Mesendoderm (in vitro differentiated cells): Measurements from ENCODE around the gene CPPED1.
A peak's percentile ranks its signal among the peaks of the same experiment; 100 is the strongest.

Experiments used
- DNase-seq: peaks from one replicate; pipeline ENCODE4 v3.0.0; 2013
- H2AK5ac ChIP-seq: 2 replicates; pipeline ENCODE4 v1.6.1; 2013; ENCODE audit warnings: low read length, inconsistent platforms
- H2BK120ac ChIP-seq: 2 replicates; pipeline ENCODE4 v1.6.1; 2013; ENCODE audit warnings: low read depth, mild to moderate bottlenecking, low read length, moderate library complexity, mixed read lengths
- H2BK15ac ChIP-seq: replicated peaks from 2 replicates; pipeline ENCODE4 v1.6.1; 2013; ENCODE audit warnings: low read depth, mild to moderate bottlenecking, moderate library complexity
- H2BK5ac ChIP-seq: 2 replicates; pipeline ENCODE4 v1.6.1; 2013; ENCODE audit warnings: low read length, inconsistent platforms
- H3K18ac ChIP-seq: 2 replicates; pipeline ENCODE4 v1.6.1; 2013; ENCODE audit warnings: mild to moderate bottlenecking, low read length, mixed read lengths
- H3K23ac ChIP-seq: one replicate; pipeline ENCODE4 v1.6.1; 2013; ENCODE audit warnings: low read length
- H3K27ac ChIP-seq: 2 replicates; pipeline ENCODE4 v1.5.1; 2013; ENCODE audit warnings: low read depth, mild to moderate bottlenecking, inconsistent platforms, low read length, moderate library complexity
- H3K27me3 ChIP-seq: 2 replicates; pipeline ENCODE4 v1.6.1; 2013; ENCODE audit warnings: low read length, control low read depth, mild to moderate bottlenecking, inconsistent platforms; ENCODE audit not compliant: insufficient read depth, poor library complexity
- H3K36me3 ChIP-seq: 2 replicates; pipeline ENCODE4 v1.6.1; 2013; ENCODE audit warnings: low read length, inconsistent platforms; ENCODE audit not compliant: control insufficient read depth, insufficient read depth
- H3K4ac ChIP-seq: one replicate; pipeline ENCODE4 v1.6.1; 2013; ENCODE audit warnings: low read depth, mild to moderate bottlenecking, low read length, moderate library complexity
- H3K4me1 ChIP-seq: 2 replicates; pipeline ENCODE4 v1.6.1; 2013; ENCODE audit warnings: low read depth, low read length, inconsistent platforms; ENCODE audit not compliant: control insufficient read depth
- H3K4me2 ChIP-seq: 2 replicates; pipeline ENCODE4 v1.6.1; 2013; ENCODE audit warnings: low read length
- H3K4me3 ChIP-seq: 2 replicates; pipeline ENCODE4 v1.5.1; 2013; ENCODE audit warnings: mild to moderate bottlenecking, low read length
- H3K56ac ChIP-seq: one replicate; pipeline ENCODE4 v1.6.1; 2013; ENCODE audit warnings: low read length
- H3K79me1 ChIP-seq: 2 replicates; pipeline ENCODE4 v1.6.1; 2013; ENCODE audit warnings: low read length, inconsistent platforms
- H3K79me2 ChIP-seq: 2 replicates; pipeline ENCODE4 v1.6.1; 2013; ENCODE audit warnings: mild to moderate bottlenecking, low read length; ENCODE audit not compliant: control insufficient read depth, insufficient read depth
- H3K9ac ChIP-seq: 2 replicates; pipeline ENCODE4 v1.6.1; 2013; ENCODE audit warnings: low read length, inconsistent platforms
- H4K5ac ChIP-seq: one replicate; pipeline ENCODE4 v1.6.1; 2013; ENCODE audit warnings: low read length
- H4K8ac ChIP-seq: one replicate; pipeline ENCODE4 v1.6.1; 2013; ENCODE audit warnings: low read depth, mild to moderate bottlenecking, control low read depth, low read length, moderate library complexity
- WGBS: extraction: QIAGEN DNeasy Blood & Tissue Kit; methylation state at CpG from one replicate; pipeline ENCODE4 v1.1.7; 2013; ENCODE audit warnings: low lambda C conversion rate, missing lambda C conversion rate; ENCODE audit not compliant: insufficient coverage; ENCODE audit errors: extremely low coverage; 5-methylcytosine and 5-hydroxymethylcytosine counted together

Gene CPPED1

GRCh38 chr16:12629271-12629670 lies 174.4 kb downstream of the CPPED1 start:
- Histone ChIP-seq H4K5ac (no peak overlapping the region), H3K4me1 (no peaks in the 10 kb centered on the region), H4K8ac (no peak overlapping the region), H3K4ac (no peak overlapping the region), H3K18ac (no peak overlapping the region), H3K27me3 (no peaks in the 10 kb centered on the region), H2BK120ac (no peak overlapping the region), H3K27ac (no peak overlapping the region), H3K36me3 (no peaks in the 10 kb centered on the region), H3K56ac (no peak overlapping the region), H3K79me2 (no peaks in the 10 kb centered on the region), H2BK5ac (no peak overlapping the region), H3K4me2 (no peak overlapping the region), H2BK15ac (no peak overlapping the region), H3K9ac (no peak overlapping the region), H3K79me1 (no peaks in the 10 kb centered on the region), H3K4me3 (no peak overlapping the region), H2AK5ac (no peak overlapping the region), H3K23ac (no peak overlapping the region)
- no peak for DNase-seq
- no CpG with 5 or more reads among the region's 9 CpGs for WGBS

DNA sequence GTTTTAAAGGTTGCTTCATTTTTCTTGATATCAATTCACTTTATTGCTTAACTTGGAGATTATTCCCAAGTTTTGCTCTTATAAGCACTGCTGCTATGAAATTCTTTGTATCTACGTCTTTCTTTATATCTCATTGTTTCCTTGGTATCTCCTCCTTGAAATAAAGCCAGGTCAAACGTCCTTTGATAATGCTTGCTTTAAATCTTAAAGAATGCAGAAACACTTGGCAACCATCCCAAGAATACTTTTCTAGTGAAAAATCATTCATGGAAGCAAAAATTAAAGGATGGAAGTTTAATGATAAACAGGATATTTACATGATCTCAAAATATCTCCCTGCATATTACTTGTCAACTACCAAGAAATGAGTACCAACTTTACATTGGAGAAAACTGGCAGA lies 175.2 kb downstream of the CPPED1 start:
- no CpG with 5 or more reads among the region's 2 CpGs for WGBS
- Histone ChIP-seq H3K4me1 (no peaks in the 10 kb centered on the region), H3K4me3 (no peak overlapping the region)

GRCh38 chr16:12627394-12627793 lies 176.3 kb downstream of the CPPED1 start:
- DNase-seq: no peak
- no peaks in the 10 kb centered on the region for H3K79me1 ChIP-seq
- H4K5ac ChIP-seq: no peak overlapping the region
- no peak overlapping the region for H3K4me3 ChIP-seq
- H3K27ac ChIP-seq: no peak overlapping the region
- H2BK5ac ChIP-seq: no peak overlapping the region
- H3K79me2 ChIP-seq: no peaks in the 10 kb centered on the region
- no peak overlapping the region for H3K4ac ChIP-seq
- H3K4me1 ChIP-seq: no peaks in the 10 kb centered on the region
- H3K36me3 ChIP-seq: no peaks in the 10 kb centered on the region
- no peak overlapping the region for H3K18ac ChIP-seq
- H3K9ac ChIP-seq: no peak overlapping the region
- WGBS: no CpG with 5 or more reads among the region's 3 CpGs
- no peak overlapping the region for H3K56ac ChIP-seq
- H3K27me3 ChIP-seq: no peaks in the 10 kb centered on the region
- no peak overlapping the region for H3K4me2 ChIP-seq
- no peak overlapping the region for H2BK15ac ChIP-seq
- H2AK5ac ChIP-seq: no peak overlapping the region
- no peak overlapping the region for H4K8ac ChIP-seq
- no peak overlapping the region for H3K23ac ChIP-seq
- no peak overlapping the region for H2BK120ac ChIP-seq

More for the DNA sequence above, 175.2 kb downstream of the CPPED1 start:
- H3K4me2 ChIP-seq: no peak overlapping the region
- no peak overlapping the region for H3K9ac ChIP-seq
- no peaks in the 10 kb centered on the region for H3K36me3 ChIP-seq
- H3K56ac ChIP-seq: no peak overlapping the region
- DNase-seq: no peak
- no peak overlapping the region for H2AK5ac ChIP-seq
- H3K27me3 ChIP-seq: no peaks in the 10 kb centered on the region
- H3K23ac ChIP-seq: no peak overlapping the region
- no peak overlapping the region for H4K8ac ChIP-seq
- H3K79me2 ChIP-seq: no peaks in the 10 kb centered on the region
- no peak overlapping the region for H4K5ac ChIP-seq
- no peaks in the 10 kb centered on the region for H3K79me1 ChIP-seq
- no peak overlapping the region for H2BK120ac ChIP-seq
- H2BK5ac ChIP-seq: no peak overlapping the region
- no peak overlapping the region for H3K18ac ChIP-seq
- H2BK15ac ChIP-seq: no peak overlapping the region
- H3K27ac ChIP-seq: no peak overlapping the region
- H3K4ac ChIP-seq: no peak overlapping the region

DNA sequence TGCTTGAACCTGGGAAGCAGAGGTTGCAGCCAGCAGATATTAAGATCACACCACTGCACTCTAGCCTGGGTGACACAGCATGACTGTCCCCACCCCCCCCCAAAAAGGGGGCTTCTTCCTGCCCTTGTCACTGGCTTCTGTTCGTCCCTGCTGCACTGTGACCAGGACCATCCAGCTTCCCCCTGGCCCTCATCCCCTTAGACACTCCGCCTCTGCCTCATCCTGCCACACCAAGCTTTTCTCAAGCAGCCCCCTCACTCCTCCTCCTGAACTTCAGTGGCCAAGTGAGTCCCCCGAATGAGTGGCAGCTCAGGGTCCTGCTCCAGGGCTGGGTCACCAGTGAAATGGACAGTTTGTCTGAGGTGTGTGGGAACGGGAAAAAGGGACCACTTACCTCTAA lies 177.3 kb downstream of the CPPED1 start:
- Histone ChIP-seq H3K4me2 (no peak overlapping the region), H2BK5ac (no peak overlapping the region), H3K27me3 (no peaks in the 10 kb centered on the region), H2BK15ac (no peak overlapping the region), H3K9ac (no peak overlapping the region), H2AK5ac (no peak overlapping the region), H4K5ac (no peak overlapping the region), H2BK120ac (no peak overlapping the region), H3K79me2 (no peaks in the 10 kb centered on the region), H4K8ac (no peak overlapping the region), H3K36me3 (no peaks in the 10 kb centered on the region), H3K4me1 (no peaks in the 10 kb centered on the region), H3K4ac (no peak overlapping the region), H3K23ac (no peak overlapping the region), H3K56ac (no peak overlapping the region), H3K18ac (no peak overlapping the region), H3K4me3 (no peak overlapping the region), H3K79me1 (no peaks in the 10 kb centered on the region), H3K27ac (no peak overlapping the region)
- WGBS: no CpG with 5 or more reads among the region's 4 CpGs
- no peak for DNase-seq

- no peak overlapping the region for H2BK120ac ChIP-seq
- H3K4me2 ChIP-seq: no peak overlapping the region
- no peak overlapping the region for H3K18ac ChIP-seq
- DNase-seq: no peak
- H3K4ac ChIP-seq: no peak overlapping the region
- no peak overlapping the region for H4K5ac ChIP-seq
- H3K4me3 ChIP-seq: no peak overlapping the region
- no CpG with 5 or more reads among the region's 10 CpGs for WGBS
- H2AK5ac ChIP-seq: no peak overlapping the region
- no peak overlapping the region for H2BK5ac ChIP-seq
- no peaks in the 10 kb centered on the region for H3K79me1 ChIP-seq
- H3K79me2 ChIP-seq: no peaks in the 10 kb centered on the region
- H3K23ac ChIP-seq: no peak overlapping the region
- H3K4me1 ChIP-seq: no peaks in the 10 kb centered on the region
- H3K36me3 ChIP-seq: no peaks in the 10 kb centered on the region
- H3K9ac ChIP-seq: no peak overlapping the region
- no peak overlapping the region for H3K27ac ChIP-seq
- no peak overlapping the region for H2BK15ac ChIP-seq
- no peak overlapping the region for H4K8ac ChIP-seq
- H3K56ac ChIP-seq: no peak overlapping the region
- H3K27me3 ChIP-seq: no peaks in the 10 kb centered on the region
Measured at GRCh38 chr16:12625716-12626115, 178.0 kb downstream of the CPPED1 start.

GRCh38 chr16:12625068-12625467 lies 178.6 kb downstream of the CPPED1 start:
- WGBS: no CpG with 5 or more reads among the region's 7 CpGs
- Histone ChIP-seq H2BK15ac (no peak overlapping the region), H2AK5ac (no peak overlapping the region), H3K4me1 (no peaks in the 10 kb centered on the region), H3K79me1 (no peaks in the 10 kb centered on the region), H2BK120ac (no peak overlapping the region), H3K4me3 (no peak overlapping the region), H3K23ac (no peak overlapping the region), H3K56ac (no peak overlapping the region), H3K27me3 (no peaks in the 10 kb centered on the region), H3K79me2 (no peaks in the 10 kb centered on the region), H3K36me3 (no peaks in the 10 kb centered on the region), H4K8ac (no peak overlapping the region), H3K27ac (no peak overlapping the region), H3K18ac (no peak overlapping the region), H3K9ac (no peak overlapping the region), H3K4me2 (no peak overlapping the region), H2BK5ac (no peak overlapping the region), H3K4ac (no peak overlapping the region), H4K5ac (no peak overlapping the region)
- peak; percentile 28 for DNase-seq
